Measurements from ENCODE around the gene RD3L.

- TF ChIP-seq EZH2 (IDR thresholded peaks at IDR 0.05; ENCODE audit: insufficient read depth, poor library complexity, severe bottlenecking) = no peak
- TF ChIP-seq EZH2phosphoT487 (IDR thresholded peaks at IDR 0.05; ENCODE audit: insufficient read depth, low read depth) = no peak
Observed at GRCh38 chr14:103897075-103897947, 45.0 kb downstream of the RD3L start.
